ENCODE data around the gene PDCL3.

- TF ChIP-seq EP300 (IDR thresholded peaks at IDR 0.05), result no peak
- TF ChIP-seq CTCF (IDR thresholded peaks at IDR 0.05), result no peak
- no peak for TF ChIP-seq POLR2AphosphoS5 (IDR thresholded peaks at IDR 0.05)
Measured at GRCh38 chr2:100529176-100529575, 33.6 kb upstream of the PDCL3 start.
